ENCODE measurements around the gene AHCTF1. TPM values are rescaled to one million over a fixed set of nuclear protein-coding genes. Genes with fewer than 3 reads are reported as not detected.
"Not testable (repeated sequence)": the region's sequence is repeated elsewhere in the genome, so short reads cannot be mapped to it uniquely, and the experiment has no call there.

The AHCTF1 gene
- total RNA-seq, 1 donor from 2014 or later = 20.8 TPM

GRCh38 chr1:246843876-246844275 lies 87.9 kb downstream of the AHCTF1 start:
- no peaks in the 10 kb centered on the region for H3K9me3 ChIP-seq (replicated peaks)
- peaks cover 86% of the 10 kb centered on the region for H3K36me3 ChIP-seq

GRCh38 chr1:246840761-246841160 lies 91.0 kb downstream of the AHCTF1 start:
- Histone ChIP-seq H3K4me1 (peaks cover 10% of the 10 kb centered on the region), H3K36me3 (peaks cover 56% of the 10 kb centered on the region)
- H3K9me3 ChIP-seq (replicated peaks); H3K27me3 ChIP-seq (ENCODE audit: low read depth); intact Hi-C loops (cut with micrococcal nuclease); H3K27ac ChIP-seq (replicated peaks); DNase-seq; H3K4me3 ChIP-seq: not testable (repeated sequence)

More at GRCh38 chr1:246843876-246844275, 87.9 kb downstream of the AHCTF1 start:
- Histone ChIP-seq H3K4me1 (no peaks in the 10 kb centered on the region), H3K4me3 (no peak overlapping the region), H3K27ac (replicated peaks) (no peak overlapping the region), H3K27me3 (ENCODE audit: low read depth) (no peaks in the 10 kb centered on the region)
- no peak for TF ChIP-seq CTCF (IDR thresholded peaks at IDR 0.05; ENCODE audit: borderline replicate concordance)
- DNase-seq = no peak
- intact Hi-C loops (cut with micrococcal nuclease) = no loop called here

GRCh38 chr1:246838118-246838456 lies 93.7 kb downstream of the AHCTF1 start:
- no peak for DNase-seq
- Histone ChIP-seq H3K36me3 (peaks cover 35% of the 10 kb centered on the region), H3K4me1 (peaks cover 11% of the 10 kb centered on the region), H3K27me3 (ENCODE audit: low read depth) (no peaks in the 10 kb centered on the region), H3K4me3 (no peak overlapping the region), H3K27ac (replicated peaks) (no peak overlapping the region), H3K9me3 (replicated peaks) (no peaks in the 10 kb centered on the region)
- TF ChIP-seq CTCF (IDR thresholded peaks at IDR 0.05; ENCODE audit: borderline replicate concordance) = no peak
- intact Hi-C loops (cut with micrococcal nuclease) = no loop called here

- Histone ChIP-seq H3K9me3 (replicated peaks) (no peaks in the 10 kb centered on the region), H3K4me3 (no peak overlapping the region), H3K27me3 (ENCODE audit: low read depth) (no peaks in the 10 kb centered on the region), H3K4me1 (peaks cover 11% of the 10 kb centered on the region), H3K27ac (replicated peaks) (no peak overlapping the region), H3K36me3 (peaks cover 30% of the 10 kb centered on the region)
- no peak for TF ChIP-seq CTCF (IDR thresholded peaks at IDR 0.05; ENCODE audit: borderline replicate concordance)
- no peak for DNase-seq
- intact Hi-C loops (cut with micrococcal nuclease) = no loop called here
Measured at GRCh38 chr1:246837418-246838117, 94.2 kb downstream of the AHCTF1 start.

GRCh38 chr1:246836209-246836966 lies 95.4 kb downstream of the AHCTF1 start:
- peaks cover 12% of the 10 kb centered on the region for H3K4me1 ChIP-seq
- DNase-seq = no peak
- no peaks in the 10 kb centered on the region for H3K9me3 ChIP-seq (replicated peaks)
- no peak overlapping the region for H3K4me3 ChIP-seq
- intact Hi-C loops (cut with micrococcal nuclease) = no loop called here
- H3K27me3 ChIP-seq (ENCODE audit: low read depth) = no peaks in the 10 kb centered on the region
- TF ChIP-seq CTCF (IDR thresholded peaks at IDR 0.05; ENCODE audit: borderline replicate concordance) = no peak
- H3K27ac ChIP-seq (replicated peaks) = no peak overlapping the region
- H3K36me3 ChIP-seq = peaks cover 18% of the 10 kb centered on the region

GRCh38 chr1:246831543-246831942 lies 100.2 kb downstream of the AHCTF1 start:
- Histone ChIP-seq H3K27ac (replicated peaks) (no peak overlapping the region), H3K36me3 (no peaks in the 10 kb centered on the region), H3K27me3 (ENCODE audit: low read depth) (no peaks in the 10 kb centered on the region), H3K9me3 (replicated peaks) (peaks cover 10% of the 10 kb centered on the region), H3K4me3 (no peak overlapping the region), H3K4me1 (peaks cover 14% of the 10 kb centered on the region)
- no peak for DNase-seq
- TF ChIP-seq CTCF (IDR thresholded peaks at IDR 0.05; ENCODE audit: borderline replicate concordance) = no peak
- intact Hi-C loops (cut with micrococcal nuclease) = no loop called here

Data from left ventricle myocardium inferior (tissue), 1 donor.